H1 (cell line): Measurements from ENCODE around the gene FAM210A. TPM values are rescaled to one million over a fixed set of nuclear protein-coding genes. Genes with fewer than 3 reads are reported as not detected.

Experiments used
- CTCF ChIA-PET: fragments of 300-600 bp; sonication (Branson Sonifier 250); formaldehyde crosslinking; loops from one replicate; lab custom pipeline; 2021; ENCODE audit not compliant: partially characterized antibody; lab: Charles Lee
- POLR2A ChIA-PET: fragments of 300-600 bp; sonication (Branson Sonifier 250); formaldehyde crosslinking; loops from one replicate; lab custom pipeline; 2021; ENCODE audit warnings: inconsistent platforms; ENCODE audit not compliant: partially characterized antibody; lab: Charles Lee
- DNase-seq, 2 experiments: peaks; one replicate each; pipeline versions ENCODE4 v3.0.0 to v3.0.0-alpha.2; 2010 to 2022; ENCODE audit warnings: low spot score in 2 of 2, low read depth in 1 of 2, mixed read lengths in 1 of 2
- FAIRE-seq: peaks from 2 replicates; lab custom pipeline; 2011; peaks lifted over from hg19 to GRCh38; lab: Jason Lieb, UNC
- H2AFZ ChIP-seq: 2 replicates; pipeline ENCODE4 v1.8.1; 2012; ENCODE audit warnings: low read length, inconsistent platforms
- H2AK5ac ChIP-seq: 2 replicates; pipeline ENCODE4 v1.6.1; 2013; ENCODE audit warnings: low read depth, low read length
- H2BK120ac ChIP-seq: replicated peaks from 2 replicates; pipeline ENCODE3; 2013; ENCODE audit warnings: low read depth, low read length, inconsistent platforms
- H2BK12ac ChIP-seq: 2 replicates; pipeline ENCODE4 v1.6.1; 2013; ENCODE audit warnings: low read depth, low read length
- H2BK15ac ChIP-seq: 2 replicates; pipeline ENCODE4 v1.6.1; 2013; ENCODE audit warnings: low read length
- H2BK20ac ChIP-seq: 2 replicates; pipeline ENCODE4 v1.6.1; 2013; ENCODE audit warnings: low read length
- H2BK5ac ChIP-seq: 2 replicates; pipeline ENCODE4 v1.6.1; 2013; ENCODE audit warnings: low read depth, low read length
- H3K14ac ChIP-seq: 2 replicates; pipeline ENCODE4 v1.6.1; 2013; ENCODE audit warnings: inconsistent platforms; ENCODE audit not compliant: insufficient read length
- H3K18ac ChIP-seq: 2 replicates; pipeline ENCODE4 v1.6.1; 2013; ENCODE audit warnings: low read length; ENCODE audit errors: extremely low read depth
- H3K23ac ChIP-seq: 2 replicates; pipeline ENCODE4 v1.6.1; 2013; ENCODE audit warnings: inconsistent platforms; ENCODE audit not compliant: insufficient read length
- H3K23me2 ChIP-seq: 2 replicates; pipeline ENCODE4 v1.6.1; 2013; ENCODE audit warnings: low read depth, low read length
- H3K27ac ChIP-seq: 2 replicates; pipeline ENCODE4 v1.6.1; 2011; ENCODE audit warnings: low read depth, low read length, inconsistent platforms
- H3K27me3 ChIP-seq, 4 experiments: replicated peaks in 1 of 4; 1 replicate in 1 of 4; 2 replicates in 3 of 4; pipeline versions ENCODE4 v1.6.1 to v1.8.1; 2011 to 2013; ENCODE audit warnings: low read length in 3 of 4, mild to moderate bottlenecking in 3 of 4, inconsistent platforms in 2 of 4, mixed read lengths in 2 of 4, moderate library complexity in 1 of 4; ENCODE audit not compliant: control insufficient read depth in 3 of 4, insufficient read depth in 3 of 4; ENCODE audit errors: extremely low read depth in 1 of 4
- H3K36me3 ChIP-seq, 4 experiments: 2 replicates each; pipeline versions ENCODE4 v1.6.1 to v1.8.1; 2011 to 2013; ENCODE audit warnings: mild to moderate bottlenecking in 4 of 4, low read length in 3 of 4, moderate library complexity in 2 of 4, control low read depth in 1 of 4, inconsistent platforms in 1 of 4; ENCODE audit not compliant: insufficient read depth in 4 of 4, control insufficient read depth in 2 of 4
- H3K4ac ChIP-seq: replicated peaks from 2 replicates; pipeline ENCODE3; 2013; ENCODE audit warnings: low read length, low read depth, mixed read lengths, inconsistent platforms; ENCODE audit not compliant: insufficient read length
- H3K4me1 ChIP-seq, 4 experiments: replicated peaks in 1 of 4; 1 replicate in 1 of 4; 2 replicates in 3 of 4; pipeline versions ENCODE4 v1.6.1 to v1.8.1; 2011 to 2013; ENCODE audit warnings: low read length in 3 of 4, inconsistent platforms in 2 of 4, mixed read lengths in 1 of 4; ENCODE audit not compliant: insufficient read depth in 4 of 4, control insufficient read depth in 3 of 4
- H3K4me2 ChIP-seq, 2 experiments: 2 replicates each; pipeline versions ENCODE4 v1.6.1 to v1.8.1; 2011 to 2013; ENCODE audit warnings: low read depth in 2 of 2, low read length in 2 of 2, control low read depth in 1 of 2, inconsistent platforms in 1 of 2, mild to moderate bottlenecking in 1 of 2; ENCODE audit not compliant: insufficient read depth in 1 of 2
- H3K4me3 ChIP-seq, 4 experiments: fragments of 200-600, 300-600 bp in 1 of 4; sonication (generic), shearing (Covaris generic), sonication (Bioruptor Twin) in 1 of 4; 2 replicates each; pipeline versions ENCODE4 v1.5.1 to v1.8.1; 2011 to 2016; ENCODE audit warnings: low read length in 4 of 4, low read depth in 3 of 4, control low read depth in 2 of 4, inconsistent platforms in 2 of 4, mild to moderate bottlenecking in 2 of 4, mixed read lengths in 1 of 4, moderate library complexity in 1 of 4; ENCODE audit not compliant: insufficient read depth in 2 of 4; ENCODE audit errors: extremely low read depth in 1 of 4
- H3K56ac ChIP-seq: replicated peaks from 2 replicates; pipeline ENCODE3; 2013; ENCODE audit warnings: low read depth, mild to moderate bottlenecking, mixed read lengths, low read length, inconsistent platforms; ENCODE audit not compliant: insufficient read length
- H3K79me1 ChIP-seq: 2 replicates; pipeline ENCODE4 v1.6.1; 2013; ENCODE audit warnings: low read depth, low read length, control low read depth
- H3K79me2 ChIP-seq, 2 experiments: 2 replicates each; pipeline versions ENCODE4 v1.6.1 to v1.8.1; 2012 to 2013; ENCODE audit warnings: low read length in 2 of 2, mild to moderate bottlenecking in 2 of 2, inconsistent platforms in 1 of 2; ENCODE audit not compliant: insufficient read depth in 2 of 2, control insufficient read depth in 1 of 2
- H3K9ac ChIP-seq, 4 experiments: replicated peaks in 1 of 4; 1 replicate in 1 of 4; 2 replicates in 3 of 4; pipeline versions ENCODE4 v1.6.1 to v1.8.1; 2011 to 2013; ENCODE audit warnings: low read depth in 3 of 4, low read length in 3 of 4, control low read depth in 2 of 4, mild to moderate bottlenecking in 2 of 4, moderate library complexity in 2 of 4, inconsistent platforms in 1 of 4; ENCODE audit errors: extremely low read depth in 1 of 4
- H3K9me3 ChIP-seq, 2 experiments: 2 replicates each; pipeline versions ENCODE4 v1.6.1 to v1.8.1; 2012 to 2013; ENCODE audit warnings: mild to moderate bottlenecking in 2 of 2, moderate library complexity in 2 of 2, control low read depth in 1 of 2, inconsistent platforms in 1 of 2, low read depth in 1 of 2, low read length in 1 of 2, mixed read lengths in 1 of 2; ENCODE audit not compliant: insufficient read depth in 2 of 2
- H4K20me1 ChIP-seq, 2 experiments: replicated peaks in 1 of 2; 2 replicates each; pipeline versions ENCODE3 to v1.8.1; 2011 to 2013; ENCODE audit warnings: inconsistent platforms in 2 of 2, low read length in 2 of 2, mild to moderate bottlenecking in 1 of 2; ENCODE audit not compliant: insufficient read depth in 2 of 2, control insufficient read depth in 1 of 2
- H4K5ac ChIP-seq: 2 replicates; pipeline ENCODE4 v1.6.1; 2013; ENCODE audit warnings: low read length, low read depth, mixed read lengths, inconsistent platforms; ENCODE audit not compliant: insufficient read length
- H4K8ac ChIP-seq: 2 replicates; pipeline ENCODE4 v1.8.0; 2013; ENCODE audit warnings: mild to moderate bottlenecking, moderate library complexity, low read length, inconsistent platforms; ENCODE audit not compliant: insufficient read depth; ENCODE audit errors: extremely low read depth
- H4K91ac ChIP-seq: replicated peaks from 2 replicates; pipeline ENCODE3; 2013; ENCODE audit warnings: low read length, mixed read lengths, inconsistent platforms; ENCODE audit not compliant: insufficient read length
- BACH1 ChIP-seq: IDR thresholded peaks from 2 replicates; pipeline ENCODE4 v1.6.1; 2012; ENCODE audit warnings: low read length, improper control_type of control experiment
- GTF2F1 ChIP-seq: IDR thresholded peaks from 2 replicates; pipeline ENCODE4 v1.6.1; 2012; ENCODE audit warnings: low read depth, low read length, improper control_type of control experiment, borderline replicate concordance
- HDAC2 ChIP-seq, 2 experiments: fragments of 300-600 bp in 1 of 2; sonication (generic) in 1 of 2; IDR thresholded peaks; 2 replicates each; pipeline ENCODE4 v1.6.1; 2011 to 2012; ENCODE audit warnings: low read depth in 2 of 2, low read length in 2 of 2, mild to moderate bottlenecking in 2 of 2, moderate library complexity in 2 of 2, borderline replicate concordance in 1 of 2, inconsistent platforms in 1 of 2
- KDM1A ChIP-seq: fragments of 200-600, 300-600 bp; sonication (generic); IDR thresholded peaks from 2 replicates; pipeline ENCODE4 v1.7.1; 2016; ENCODE audit warnings: mild to moderate bottlenecking, low read length, borderline replicate concordance
- RFX5 ChIP-seq: IDR thresholded peaks from 2 replicates; pipeline ENCODE4 v1.6.1; 2011; ENCODE audit warnings: low read depth, low read length, improper control_type of control experiment, borderline replicate concordance
- SUZ12 ChIP-seq: fragments of 200-600 bp; sonication (generic); IDR thresholded peaks from 2 replicates; pipeline ENCODE4 v1.6.1; 2012; ENCODE audit warnings: mild to moderate bottlenecking, inconsistent platforms, low read length, moderate library complexity, mixed read lengths
- WGBS, 2 experiments: shearing (Covaris generic) in 1 of 2; methylation state at CpG; one replicate each; pipeline versions ENCODE4 v1.1.6 to v1.1.7; 2013 to 2015; ENCODE audit warnings: low lambda C conversion rate in 2 of 2, mixed read lengths in 2 of 2, inconsistent platforms in 1 of 2, low coverage in 1 of 2, missing lambda C conversion rate in 1 of 2; ENCODE audit not compliant: insufficient replicate concordance in 2 of 2, insufficient coverage in 1 of 2, insufficient read length in 1 of 2; ENCODE audit errors: extremely low coverage in 1 of 2, missing lambda C conversion rate in 1 of 2; 5-methylcytosine and 5-hydroxymethylcytosine counted together
- polyA plus RNA-seq, 7 experiments: library from polyadenylated mRNA; depleted of rRNA in 3 of 7; stranded (reverse) in 5 of 7; unstranded in 2 of 7; fragments of >200 nt in 5 of 7; fragments of 200-250 nt in 2 of 7; gene quantifications; 1 replicate in 5 of 7; 2 replicates in 1 of 7; 4 replicates in 1 of 7; pipeline versions ENCODE4 v1.2.1 to v1.2.3, GENCODE V29; 2011 to 2013; ENCODE audit warnings: missing spikeins in 2 of 7, mixed read lengths in 2 of 7
- total RNA-seq: library from RNA; stranded (reverse); fragmentation: NEBNext Ultra II Directional; extraction: Animal tissue kit (Norgen Biotek cat#: 25700); gene quantifications from 2 replicates; pipeline ENCODE4 v1.2.1, GENCODE V29; 2021

Gene FAM210A
- total and polyA plus RNA-seq, 2 of the 8 experiments (the other 6 are each of a cell fraction or from before 2014, with no cell fraction given): 8.2 to 25.4 TPM

DNA sequence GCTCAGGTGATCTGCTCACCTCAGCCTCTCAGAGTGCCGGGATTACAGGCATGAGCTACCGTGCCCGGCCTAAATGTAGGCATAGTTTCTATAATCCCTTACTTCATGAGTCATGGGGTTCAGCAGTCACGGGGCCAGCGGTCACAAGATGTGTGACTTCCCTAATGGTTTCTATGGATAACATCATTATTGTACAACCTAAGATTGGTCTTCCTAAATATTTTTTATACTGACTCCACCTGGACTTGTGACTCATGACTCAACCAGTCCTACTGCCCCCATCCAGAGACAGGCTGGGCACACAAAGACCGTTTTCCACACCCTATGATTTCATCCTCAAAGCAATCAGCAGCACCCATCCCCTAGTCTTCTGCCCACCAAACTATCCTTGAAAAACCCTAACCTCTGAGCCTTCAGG is 15.9 kb downstream of the FAM210A start:
- Histone ChIP-seq H3K4me2 (no peak overlapping the region), H4K91ac (no peak overlapping the region), H3K56ac (no peak overlapping the region), H4K5ac (no peak overlapping the region), H3K23me2 (no peaks in the 10 kb centered on the region; the same call in 1 of the 2 replicates), H3K4ac (no peak overlapping the region), H2BK20ac (no peak overlapping the region), H2BK5ac (no peak overlapping the region), H2BK15ac (no peak overlapping the region), H3K23ac (no peak overlapping the region), H3K4me1 (peaks cover 0 to 5% (median 3%) of the 10 kb centered on the region in 4 experiments; a peak in 3 of 7 replicates), H3K14ac (no peak overlapping the region), H3K4me3 (no peak overlapping the region), H3K36me3 (peaks cover 0 to 6% (median 0%) of the 10 kb centered on the region in 4 experiments; a peak in 1 of 8 replicates), H2BK12ac (no peak overlapping the region), H3K9ac (no peak overlapping the region), H2AK5ac (no peak overlapping the region), H3K9me3 (peaks cover 4 to 6% of the 10 kb centered on the region in 2 experiments; a peak in 2 of 4 replicates), H3K79me2 (peaks cover 0 to 79% of the 10 kb centered on the region in 2 experiments; a peak in 2 of 4 replicates), H4K20me1 (peaks cover 0 to 3% of the 10 kb centered on the region in 2 experiments), H2BK120ac (no peak overlapping the region), H3K79me1 (peaks cover 5% of the 10 kb centered on the region; the same call in 1 of the 2 replicates), H4K8ac (no peak overlapping the region), H3K18ac (no peak overlapping the region), H2AFZ (no peak overlapping the region), H3K27me3 (no peaks in the 10 kb centered on the region), H3K27ac (no peak overlapping the region)
- FAIRE-seq (no peak), DNase-seq (no peak)
- ChIA-PET CTCF (interaction anchor here (0.6 kb wide), 1 partner anchor 66 kb away, joined by 3 read pairs; no protein-coding TSS in a partner anchor), POLR2A (interaction anchor here (1.7 kb wide), 1 partner anchor 17 kb away, joined by 4 read pairs; no protein-coding TSS in a partner anchor)
- WGBS, 2 experiments: 87% methylated on average over 6 of the region's 6 CpGs; no CpG with 5 or more reads in 1 of the 2 experiments
- TF ChIP-seq RFX5 (no peak), SUZ12 (no peak), BACH1 (no peak), HDAC2 (IDR thresholded peaks at IDR 0.05; ENCODE audit: borderline replicate concordance in 1 of 2, low read depth in 2 of 2, low read length in 2 of 2) (no peak), GTF2F1 (no peak), KDM1A (no peak)
